Panc1 (cell line): ENCODE data around the gene DENND2A. TPM values are rescaled to one million over a fixed set of nuclear protein-coding genes. Genes with fewer than 3 reads are reported as not detected.

ENCODE experiments used
- ATAC-seq: fragments of 200-7000 bp; cut with Tn5 transposase; 2 replicates; pipeline ENCODE4 v1.9.1; 2020; ENCODE audit warnings: mild to moderate bottlenecking, moderate library complexity
- BruUV-seq: library from RNA; stranded (reverse); fragments of 400-500 nt; replicated peaks from 2 replicates; lab custom pipeline; 2021; lab: Mats Ljungman, UMichigan
- CTCF ChIA-PET: fragments of 300-600 bp; sonication (Branson Sonifier 250); formaldehyde crosslinking; loops from one replicate; lab custom pipeline; 2022; ENCODE audit warnings: antibody characterized with exemption; lab: Charles Lee
- POLR2A ChIA-PET: fragments of 300-600 bp; sonication (Branson Sonifier 250); formaldehyde crosslinking; loops from one replicate; lab custom pipeline; 2022; ENCODE audit warnings: antibody characterized with exemption; lab: Charles Lee
- DNase-seq: peaks from one replicate; pipeline ENCODE4 v3.0.0-alpha.2; 2010; ENCODE audit warnings: low read depth, low spot score
- H3K27ac ChIP-seq: 2 replicates; pipeline ENCODE4 v1.5.1; 2011; ENCODE audit warnings: mild to moderate bottlenecking, low read length, inconsistent platforms
- H3K27me3 ChIP-seq: fragments of 200-500 bp; sonication (Bioruptor generic); 2 replicates; pipeline ENCODE4 v1.6.0; 2014; ENCODE audit warnings: low read length, inconsistent platforms; ENCODE audit not compliant: control insufficient read depth, insufficient read depth
- H3K36me3 ChIP-seq: fragments of 200-500 bp; sonication (Bioruptor generic); 2 replicates; pipeline ENCODE4 v1.5.1; 2014; ENCODE audit warnings: inconsistent platforms, mild to moderate bottlenecking, low read length, moderate library complexity; ENCODE audit not compliant: control insufficient read depth, insufficient read depth
- H3K4me1 ChIP-seq: 2 replicates; pipeline ENCODE4 v1.5.1; 2011; ENCODE audit warnings: inconsistent platforms, mild to moderate bottlenecking, low read length, moderate library complexity; ENCODE audit not compliant: control insufficient read depth, insufficient read depth
- H3K4me3 ChIP-seq, 2 experiments: 2 replicates each; pipeline ENCODE4 v1.5.1; 2011 to 2012; ENCODE audit warnings: low read depth in 2 of 2, low read length in 2 of 2, mild to moderate bottlenecking in 2 of 2, inconsistent platforms in 1 of 2, moderate library complexity in 1 of 2
- H3K9me3 ChIP-seq: fragments of 200-500 bp; sonication (Bioruptor generic); 2 replicates; pipeline ENCODE4 v1.5.1; 2014; ENCODE audit warnings: low read depth, mild to moderate bottlenecking, inconsistent platforms, low read length, moderate library complexity; ENCODE audit not compliant: control insufficient read depth, insufficient read depth
- CTCF ChIP-seq: fragments of 450-650 bp; IDR thresholded peaks from 2 replicates; pipeline ENCODE4 v1.5.1; 2017; ENCODE audit warnings: mild to moderate bottlenecking
- POLR2AphosphoS5 ChIP-seq: IDR thresholded peaks from 2 replicates; pipeline ENCODE4 v1.6.1; 2012; ENCODE audit warnings: mild to moderate bottlenecking, low read depth, low read length, moderate library complexity
- REST ChIP-seq, 2 experiments: IDR thresholded peaks; 2 replicates each; pipeline ENCODE4 v1.6.1; 2011 to 2012; ENCODE audit warnings: low read depth in 2 of 2, control low read depth in 1 of 2, low read length in 1 of 2, mild to moderate bottlenecking in 1 of 2, moderate library complexity in 1 of 2; ENCODE audit not compliant: insufficient read depth in 1 of 2
- SIN3A ChIP-seq: IDR thresholded peaks from 2 replicates; pipeline ENCODE4 v1.6.1; 2012; ENCODE audit warnings: low read depth, mild to moderate bottlenecking, low read length, moderate library complexity, borderline replicate concordance; ENCODE audit not compliant: insufficient read depth
- TCF7L2 ChIP-seq: IDR thresholded peaks from 2 replicates; pipeline ENCODE4 v1.6.1; 2011; ENCODE audit warnings: mild to moderate bottlenecking, low read depth, low read length, inconsistent platforms
- in situ Hi-C: cut with HindIII; loops from 2 replicates; pipeline ENCODE4 v1.10.0; 2016; ENCODE audit warnings: low sequenced_read_pairs, low pct_unique_long_range_greater_than_20kb
- intact Hi-C: fragments of 100-400 bp; cut with micrococcal nuclease; formaldehyde crosslinking; loops from one replicate; pipeline ENCODE4 v1.10.0; 2022; ENCODE audit not compliant: unreplicated experiment
- total RNA-seq: library from RNA; stranded (reverse); gene quantifications from one replicate; pipeline ENCODE4 v1.2.1, GENCODE V29; 2021; ENCODE audit not compliant: unreplicated experiment

Gene DENND2A
- total RNA-seq, 1 experiment from 2014 or later = 1.4 TPM

GRCh38 chr7:140673774-140674155 is 33.2 kb upstream of the DENND2A start:
- H3K9me3 ChIP-seq = no peaks in the 10 kb centered on the region
- ChIA-PET CTCF (interaction anchor here (0.6 kb wide), 1 partner anchor 10 kb away, joined by 15 read pairs; no protein-coding TSS in a partner anchor), POLR2A (no interaction called here)
- H3K36me3 ChIP-seq = no peaks in the 10 kb centered on the region
- ATAC-seq = no peak
- H3K27ac ChIP-seq = no peak overlapping the region; the same call in 1 of the 2 replicates
- H3K27me3 ChIP-seq = no peaks in the 10 kb centered on the region
- no peak for DNase-seq
- H3K4me1 ChIP-seq = no peaks in the 10 kb centered on the region; the same call in 1 of the 2 replicates
- no TSS peak for BruUV-seq
- intact Hi-C loops = loop anchor here (10.0 kb wide), 1 partner anchor 311 kb away; no protein-coding TSS in a partner anchor
- peak overlapping the region; percentile 64 to 78 for H3K4me3 ChIP-seq
- TF ChIP-seq TCF7L2 = no peak
- TF ChIP-seq POLR2AphosphoS5 = no peak
- no peak for TF ChIP-seq REST (IDR thresholded peaks at IDR 0.05; ENCODE audit: insufficient read depth in 1 of 2, low read depth in 2 of 2, low read length in 1 of 2)
- TF ChIP-seq SIN3A = no peak
- no peak; the same call in 1 of the 2 replicates for TF ChIP-seq CTCF
- in situ Hi-C loops = no loop called here

GRCh38 chr7:140673063-140673773 is 32.6 kb upstream of the DENND2A start:
- no TSS peak for BruUV-seq
- ChIA-PET POLR2A (interaction anchor here (0.6 kb wide), 1 partner anchor 145 kb away, joined by 3 read pairs; no protein-coding TSS in a partner anchor), CTCF (no interaction called here)
- intact Hi-C loops = loop anchor here (10.0 kb wide), 1 partner anchor 312 kb away; no protein-coding TSS in a partner anchor
- DNase-seq (no peak), ATAC-seq (peak; percentile 85)
- Histone ChIP-seq H3K9me3 (no peaks in the 10 kb centered on the region), H3K36me3 (no peaks in the 10 kb centered on the region), H3K27ac (peak overlapping the region; percentile 34), H3K4me1 (no peaks in the 10 kb centered on the region; the same call in 1 of the 2 replicates), H3K4me3 (peak overlapping the region; percentile 64 to 78), H3K27me3 (no peaks in the 10 kb centered on the region)
- TF ChIP-seq CTCF = peak; percentile 14; the same call in 1 of the 2 replicates
- peak; percentile 51 for TF ChIP-seq TCF7L2
- no peak for TF ChIP-seq REST (IDR thresholded peaks at IDR 0.05; ENCODE audit: insufficient read depth in 1 of 2, low read depth in 2 of 2, low read length in 1 of 2)
- in situ Hi-C loops = no loop called here
